NCI-H146 (cell line): ENCODE measurements around the gene BMX.

Experiments used
- DNase-seq: peaks from one replicate; lab custom pipeline; 2025; lab: John Stamatoyannopoulos, UW

Gene BMX

GRCh38 chrX:15500497-15500966 lies at the start of gene BMX:
BMX (plus strand) TSS chrX:15500807; CDS start chrX:15508354, 7,547 bp downstream.
- no peak for DNase-seq

- DNase-seq = no peak
These were observed 48.7 kb upstream of the BMX start for GRCh38 chrX:15451913-15452312.

GRCh38 chrX:15464704-15465103 lies 35.9 kb upstream of the BMX start:
- no peak for DNase-seq

- no peak for DNase-seq
These were observed 35.3 kb upstream of the BMX start for GRCh38 chrX:15465347-15465746.

GRCh38 chrX:15465896-15466651 lies 34.5 kb upstream of the BMX start:
- no peak for DNase-seq

GRCh38 chrX:15468036-15468435 lies 32.6 kb upstream of the BMX start:
- DNase-seq = no peak

GRCh38 chrX:15469613-15470012 lies 31.0 kb upstream of the BMX start:
- DNase-seq = no peak

GRCh38 chrX:15471028-15471427 lies 29.6 kb upstream of the BMX start:
- DNase-seq = peak; percentile 43

- no peak for DNase-seq
These were observed 28.1 kb upstream of the BMX start for GRCh38 chrX:15472531-15472930.

- no peak for DNase-seq
These were observed 26.6 kb upstream of the BMX start for GRCh38 chrX:15474028-15474427.

- peak; percentile 1 for DNase-seq
These were observed 25.6 kb upstream of the BMX start for GRCh38 chrX:15475021-15475420.

- no peak for DNase-seq
These were observed 25.1 kb upstream of the BMX start for GRCh38 chrX:15475486-15475885.

- DNase-seq = no peak
These were observed 16.7 kb upstream of the BMX start for GRCh38 chrX:15483891-15484290.

- no peak for DNase-seq
These were observed 8.1 kb upstream of the BMX start for GRCh38 chrX:15492469-15492868.

GRCh38 chrX:15493118-15493962 lies 7.3 kb upstream of the BMX start, which contains the start of gene PIR:
PIR (minus strand) TSS chrX:15493333; CDS start chrX:15491257, 2,076 bp downstream.
- peak; percentile 91 for DNase-seq

GRCh38 chrX:15495801-15496200 lies 4.8 kb upstream of the BMX start:
- DNase-seq = no peak

GRCh38 chrX:15496824-15497223 lies 3.8 kb upstream of the BMX start:
- no peak for DNase-seq

- DNase-seq = peak; percentile 35
These were observed 2.7 kb upstream of the BMX start for GRCh38 chrX:15497865-15498264.

GRCh38 chrX:15498741-15499140 lies 1.9 kb upstream of the BMX start:
- DNase-seq = no peak

GRCh38 chrX:15499976-15500375 lies 631 bp upstream of the BMX start:
- no peak for DNase-seq

GRCh38 chrX:15501506-15501905 lies 899 bp downstream of the BMX start:
- DNase-seq = no peak

GRCh38 chrX:15504661-15505060 lies 4.1 kb downstream of the BMX start:
- DNase-seq = no peak

- DNase-seq = no peak
These were observed 4.5 kb downstream of the BMX start for GRCh38 chrX:15505101-15505500.
